Uterus (tissue), 4 donors: Measurements from ENCODE around the gene S1PR4. TPM values are rescaled to one million over a fixed set of nuclear protein-coding genes. Genes with fewer than 3 reads are reported as not detected.
"Not testable (repeated sequence)": the region's sequence is repeated elsewhere in the genome, so short reads cannot be mapped to it uniquely, and the experiment has no call there.

Experiments used
- DNase-seq, 2 donors: peaks; one replicate each; pipeline ENCODE4 v3.0.0-alpha.2; 2019 to 2020
- H3K27ac ChIP-seq, 2 donors: fragments of 200-600 bp; sonication (generic); 1 replicate in 1 of 2; 2 replicates in 1 of 2; pipeline ENCODE4 v1.5.1; 2016 to 2018
- H3K27me3 ChIP-seq, 2 donors: fragments of 200-600 bp; sonication (generic); one replicate each; pipeline ENCODE4 v1.5.1; 2018 to 2019; ENCODE audit warnings: control low read depth in 1 of 2
- H3K36me3 ChIP-seq, 2 donors: fragments of 200-600 bp; sonication (generic); one replicate each; pipeline ENCODE4 v1.5.1; 2019; ENCODE audit warnings: control low read depth in 1 of 2
- H3K4me1 ChIP-seq, 2 donors: fragments of 200-600 bp; sonication (generic); one replicate each; pipeline ENCODE4 v1.5.1; 2018 to 2019; ENCODE audit warnings: control low read depth in 1 of 2
- H3K4me3 ChIP-seq, 2 donors: fragments of 200-600 bp; sonication (generic); 1 replicate in 1 of 2; 2 replicates in 1 of 2; pipeline ENCODE4 v1.5.1; 2018 to 2019; ENCODE audit warnings: mild to moderate bottlenecking in 1 of 2
- H3K9me3 ChIP-seq, 2 donors: fragments of 200-600 bp; sonication (generic); one replicate each; pipeline ENCODE4 v1.5.1; 2019; ENCODE audit warnings: control low read depth in 1 of 2
- CTCF ChIP-seq, 4 experiments: fragments of 200-600 bp in 2 of 4; fragments of 450-650 bp in 2 of 4; sonication (generic) in 2 of 4; IDR thresholded peaks; one replicate each; pipeline ENCODE4 v1.5.1; 2016 to 2019; ENCODE audit warnings: antibody characterized with exemption in 4 of 4, mild to moderate bottlenecking in 2 of 4, moderate library complexity in 1 of 4
- POLR2A ChIP-seq, 2 donors: fragments of 450-650 bp; IDR thresholded peaks; one replicate each; pipeline ENCODE4 v1.6.1; 2016; ENCODE audit warnings: antibody characterized with exemption in 2 of 2, mild to moderate bottlenecking in 1 of 2, moderate library complexity in 1 of 2
- intact Hi-C: fragments of 100-400 bp; cut with DNase I; formaldehyde crosslinking; loops from one replicate; pipeline ENCODE4 v1.15.1; 2023; ENCODE audit warnings: low total_unique reads
- total RNA-seq, 4 donors: library from RNA; depleted of rRNA in 3 of 4; stranded (reverse); fragments of >200 nt in 3 of 4; gene quantifications; one replicate each; pipeline versions ENCODE4 v1.1.0 to v1.2.4, GENCODE V29; 2014 to 2023
- donor health status: DM: yes; HTN: yes; CAD: no.

The S1PR4 gene
- total RNA-seq, 4 donors from 2014 or later: 1.3 to 2.0 TPM; not detected in 2

DNA sequence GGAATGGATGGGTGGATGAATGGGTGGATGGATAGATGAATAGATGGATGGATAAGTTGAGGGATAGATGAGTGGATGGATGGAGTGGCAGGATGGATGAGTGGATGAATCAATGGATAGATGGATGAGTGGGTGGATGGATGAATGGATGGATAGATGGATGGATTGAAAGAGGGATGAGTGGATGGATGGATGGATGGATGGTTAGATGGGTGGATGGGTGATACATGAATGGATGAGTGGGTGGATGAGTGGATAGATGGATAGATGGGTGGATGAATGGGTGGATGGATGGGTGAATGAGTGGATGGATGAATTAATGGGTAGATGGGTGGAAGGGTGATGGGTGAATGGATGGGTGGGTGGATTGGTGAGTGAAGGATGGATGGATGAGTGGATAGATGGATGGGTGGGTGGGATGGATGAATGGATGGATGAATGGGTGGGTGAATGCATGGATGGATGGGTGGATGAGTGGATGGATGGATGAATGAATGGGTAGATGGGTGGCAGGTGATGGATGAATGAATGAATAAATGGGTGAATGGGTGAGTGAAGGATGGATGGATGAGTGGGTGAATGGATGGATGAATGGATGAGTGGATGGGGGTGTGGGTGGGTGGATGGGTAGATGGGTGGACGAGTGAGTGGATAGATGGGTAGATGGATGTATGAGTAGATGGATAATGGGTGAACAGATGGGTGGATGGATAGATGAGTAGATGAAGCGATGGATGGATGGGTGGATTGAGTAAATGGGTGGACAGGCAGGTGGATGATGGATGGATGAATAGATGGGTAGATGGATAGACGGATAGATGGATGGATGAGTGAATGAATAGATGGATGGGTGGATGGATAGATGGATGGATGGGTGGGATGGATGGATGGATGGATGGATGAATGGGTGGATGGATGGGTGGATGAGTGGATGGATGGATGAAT, 25.0 kb upstream of the S1PR4 start:
- Histone ChIP-seq H3K4me3 (no peak overlapping the region), H3K36me3 (no peaks in the 10 kb centered on the region), H3K27me3 (no peaks in the 10 kb centered on the region), H3K9me3 (no peaks in the 10 kb centered on the region), H3K4me1 (no peaks in the 10 kb centered on the region), H3K27ac (no peak overlapping the region)
- TF ChIP-seq POLR2A (IDR thresholded peaks at IDR 0.05): no peak
- TF ChIP-seq CTCF (IDR thresholded peaks at IDR 0.05): no peak
- no peak for DNase-seq
- intact Hi-C loops: no loop called here

DNA sequence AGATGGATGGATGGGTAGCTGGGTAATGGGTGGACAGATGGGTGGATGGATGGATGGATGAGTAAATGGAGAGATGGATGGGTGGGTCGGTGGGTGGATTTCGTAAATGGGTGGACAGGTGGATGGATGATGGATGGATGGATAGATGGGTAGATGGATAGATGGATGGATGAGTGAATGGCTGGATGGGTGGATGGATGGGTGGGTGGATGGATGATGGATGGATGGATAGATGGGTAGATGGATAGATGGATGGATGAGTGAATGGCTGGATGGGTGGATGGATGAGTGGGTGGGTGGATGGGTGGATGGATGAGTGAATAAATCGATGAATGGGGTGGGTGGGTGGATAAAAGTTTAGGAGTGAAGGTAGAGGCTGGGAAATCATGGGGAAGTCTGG, 24.1 kb upstream of the S1PR4 start:
- H3K4me1 ChIP-seq, H3K36me3 ChIP-seq, H3K27me3 ChIP-seq, DNase-seq, H3K9me3 ChIP-seq, intact Hi-C loops, H3K4me3 ChIP-seq: not testable (repeated sequence)
- H3K27ac ChIP-seq: peak overlapping the region in 1 of 2 donors; percentile 52

DNA sequence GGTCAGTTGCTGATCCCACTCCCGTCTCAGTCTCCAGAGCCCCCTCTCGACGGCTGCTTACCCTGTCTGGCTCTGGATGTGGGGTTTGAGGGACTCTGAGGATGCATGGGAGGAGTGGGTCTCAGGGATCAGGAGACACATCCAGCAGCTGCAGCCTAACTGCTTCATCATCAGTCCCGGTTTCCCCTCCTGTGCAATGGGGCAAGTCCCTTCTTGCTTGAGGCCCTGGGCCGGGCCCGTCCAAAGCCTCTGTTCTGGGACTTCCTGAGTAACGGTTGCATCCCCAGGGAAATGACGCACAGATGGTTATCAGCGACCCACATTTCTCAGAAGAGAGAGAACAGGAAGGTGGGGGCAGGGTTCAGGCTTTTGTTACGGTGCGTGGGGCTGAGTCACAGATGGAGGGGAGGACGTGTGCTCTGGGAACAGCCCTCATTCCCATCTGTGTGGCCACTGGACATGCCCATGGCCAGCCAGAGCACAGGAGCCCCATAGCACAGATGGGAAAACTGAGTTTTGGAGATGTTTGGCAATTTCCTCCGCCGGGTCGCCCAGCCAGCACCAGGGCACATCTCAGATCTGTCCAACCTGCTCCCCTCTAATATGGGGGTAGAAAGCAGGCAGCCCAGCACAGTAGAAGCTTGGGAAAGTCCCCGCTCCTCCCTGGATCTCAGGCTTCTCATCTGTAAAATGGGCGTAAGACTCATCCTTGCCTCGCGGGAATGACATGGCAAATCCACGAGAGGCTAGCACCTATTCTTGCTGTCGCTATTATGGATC, 23.4 kb upstream of the S1PR4 start:
- Histone ChIP-seq H3K36me3 (no peaks in the 10 kb centered on the region), H3K27ac (peak overlapping the region in 1 of 2 donors; percentile 52), H3K27me3 (no peaks in the 10 kb centered on the region), H3K4me1 (no peaks in the 10 kb centered on the region), H3K4me3 (no peak overlapping the region), H3K9me3 (no peaks in the 10 kb centered on the region)
- TF ChIP-seq POLR2A (IDR thresholded peaks at IDR 0.05) (no peak), CTCF (IDR thresholded peaks at IDR 0.05) (no peak)
- intact Hi-C loops: no loop called here
- DNase-seq: peak; percentile 72 to 87

GRCh38 chr19:3157096-3157845, 21.3 kb upstream of the S1PR4 start:
- TF ChIP-seq POLR2A (IDR thresholded peaks at IDR 0.05) (no peak), CTCF (IDR thresholded peaks at IDR 0.05) (no peak)
- intact Hi-C loops: no loop called here
- no peak for DNase-seq
- Histone ChIP-seq H3K4me1 (no peaks in the 10 kb centered on the region), H3K4me3 (no peak overlapping the region), H3K27me3 (no peaks in the 10 kb centered on the region), H3K9me3 (no peaks in the 10 kb centered on the region), H3K27ac (no peak overlapping the region), H3K36me3 (no peaks in the 10 kb centered on the region)

- intact Hi-C loops: no loop called here
- TF ChIP-seq CTCF (IDR thresholded peaks at IDR 0.05): no peak
- no peak for TF ChIP-seq POLR2A (IDR thresholded peaks at IDR 0.05)
- Histone ChIP-seq H3K27ac (no peak overlapping the region), H3K9me3 (no peaks in the 10 kb centered on the region), H3K27me3 (no peaks in the 10 kb centered on the region), H3K36me3 (no peaks in the 10 kb centered on the region), H3K4me1 (no peaks in the 10 kb centered on the region), H3K4me3 (no peak overlapping the region)
- no peak for DNase-seq
These were observed 19.0 kb upstream of the S1PR4 start for GRCh38 chr19:3159565-3159964.
